Right lobe of liver (tissue), 4 donors: ENCODE results near the gene ZNF593OS.

Experiments used
- CTCF ChIP-seq, 4 donors: fragments of 200-600 bp in 3 of 4; fragments of 450-650 bp in 1 of 4; IDR thresholded peaks; one replicate each; pipeline versions ENCODE4 v1.5.1 to v1.8.0; 2016 to 2022; ENCODE audit warnings: antibody characterized with exemption in 4 of 4, mild to moderate bottlenecking in 2 of 4
- POLR2A ChIP-seq: fragments of 450-650 bp; IDR thresholded peaks from one replicate; pipeline ENCODE4 v1.6.1; 2017; ENCODE audit warnings: antibody characterized with exemption, mild to moderate bottlenecking
- donor health status: DM: no; HTN: no; CAD: no.
- donor health status: DM: no; HTN: no; CAD: no.
- donor health status: DM: no; HTN: yes; CAD: no.

GRCh38 chr1:26169669-26170471, 1.8 kb downstream of the ZNF593OS start, which contains the start of gene ZNF593:
- TF ChIP-seq POLR2A (peak; percentile 75), CTCF (IDR thresholded peaks at IDR 0.05) (peak; percentile 91 to 97 (median 93))
